Upper lobe of left lung (tissue), 6 donors: ENCODE measurements around the gene DOK1. TPM values are rescaled to one million over a fixed set of nuclear protein-coding genes. Genes with fewer than 3 reads are reported as not detected.

Source experiments
- ATAC-seq, 2 donors: fragments of 200-7000 bp; cut with Tn5 transposase; one replicate each; pipeline ENCODE4 v1.9.1; 2022; ENCODE audit warnings: mild to moderate bottlenecking in 2 of 2, moderate library complexity in 2 of 2; ENCODE audit not compliant: low FRiP score in 2 of 2
- DNase-seq, 2 donors: peaks; one replicate each; pipeline ENCODE4 v3.0.0-alpha.2; 2019 to 2020
- H3K27ac ChIP-seq, 4 donors: fragments of 200-600 bp; sonication (generic); one replicate each; pipeline ENCODE4 v1.5.1; 2016 to 2019
- H3K27me3 ChIP-seq, 4 donors: fragments of 200-600 bp; sonication (generic); one replicate each; pipeline ENCODE4 v1.5.1; 2017 to 2019
- H3K36me3 ChIP-seq, 4 donors: fragments of 200-600 bp; sonication (generic); one replicate each; pipeline ENCODE4 v1.5.1; 2016 to 2019
- H3K4me1 ChIP-seq, 4 donors: fragments of 200-600 bp; sonication (generic); one replicate each; pipeline ENCODE4 v1.5.1; 2018 to 2019
- H3K4me3 ChIP-seq, 4 donors: fragments of 200-600 bp; sonication (generic); one replicate each; pipeline ENCODE4 v1.5.1; 2017 to 2019; ENCODE audit warnings: mild to moderate bottlenecking in 2 of 4, moderate library complexity in 1 of 4
- H3K9me3 ChIP-seq, 4 donors: fragments of 200-600 bp; sonication (generic); one replicate each; pipeline ENCODE4 v1.5.1; 2018 to 2019
- EP300 ChIP-seq, 4 donors: sonication (generic); formaldehyde crosslinking; IDR thresholded peaks; one replicate each; pipeline ENCODE4 v1.5.1; 2017; ENCODE audit warnings: antibody characterized with exemption in 4 of 4, control low read depth in 2 of 4
- POLR2A ChIP-seq, 4 donors: fragments of 450-650 bp; IDR thresholded peaks; one replicate each; pipeline ENCODE4 v1.5.1; 2016 to 2017; ENCODE audit warnings: antibody characterized with exemption in 4 of 4, mild to moderate bottlenecking in 2 of 4
- POLR2AphosphoS5 ChIP-seq, 2 donors: sonication (generic); formaldehyde crosslinking; IDR thresholded peaks; one replicate each; pipeline ENCODE4 v1.5.1; 2017; ENCODE audit warnings: antibody characterized with exemption in 2 of 2
- WGBS, 2 donors: methylation state at CpG; one replicate each; pipeline ENCODE4 v1.1.5; 2017 to 2018; 5-methylcytosine and 5-hydroxymethylcytosine counted together
- total RNA-seq, 6 donors: library from RNA; depleted of rRNA in 4 of 6; stranded (reverse); fragments of >200 nt in 4 of 6; gene quantifications; one replicate each; pipeline versions ENCODE4 v1.1.0 to v1.2.1, GENCODE V29; 2016 to 2021
- TF ChIP-seq, protein P1 (sequence below), 6 experiments: fragments of 450-650 bp in 4 of 6; fragments of 200-600 bp in 2 of 6; sonication (generic) in 2 of 6; IDR thresholded peaks; one replicate each; pipeline ENCODE4 v1.5.1; 2016 to 2019; ENCODE audit warnings: antibody characterized with exemption in 6 of 6
- donor health status: DM: no; HTN: no; CAD: no; lungs with moderate emphysema.
- donor health status: DM: no; HTN: yes; CAD: no; lungs with severe emphysema.

DOK1 gene
- total RNA-seq = 10 to 100 TPM; 13.7 to 49.2 (median 38.0) TPM

GRCh38 chr2:74553892-74554819, at the start of gene DOK1, which contains the start of gene LOXL3:
Gene DOK1, plus strand, starts transcription at chr2:74554720. Its CDS starts 35 bp downstream, at chr2:74554755.
Gene LOXL3, minus strand, starts transcription at chr2:74553942. Its CDS starts 1,308 bp downstream, at chr2:74552634.
- Histone ChIP-seq H3K27me3 (no peaks in the 10 kb centered on the region), H3K4me3 (peak within 1 kb of the TSS; percentile 68 to 97 (median 72)), H3K4me1 (peaks cover 18 to 37% (median 21%) of the 10 kb centered on the region in 4 donors), H3K9me3 (no peaks in the 10 kb centered on the region), H3K36me3 (peaks cover 0 to 9% (median 7%) of the 10 kb centered on the region in 4 donors), H3K27ac (peak within 1 kb of the TSS; percentile 87 to 89 (median 88))
- ATAC-seq (peak; percentile 92 to 94), DNase-seq (peak; percentile 92 to 98)
- 2% methylated on average over 28 to 48 of the region's 73 CpGs for WGBS, 2 donors
- TF ChIP-seq, protein P1, sequence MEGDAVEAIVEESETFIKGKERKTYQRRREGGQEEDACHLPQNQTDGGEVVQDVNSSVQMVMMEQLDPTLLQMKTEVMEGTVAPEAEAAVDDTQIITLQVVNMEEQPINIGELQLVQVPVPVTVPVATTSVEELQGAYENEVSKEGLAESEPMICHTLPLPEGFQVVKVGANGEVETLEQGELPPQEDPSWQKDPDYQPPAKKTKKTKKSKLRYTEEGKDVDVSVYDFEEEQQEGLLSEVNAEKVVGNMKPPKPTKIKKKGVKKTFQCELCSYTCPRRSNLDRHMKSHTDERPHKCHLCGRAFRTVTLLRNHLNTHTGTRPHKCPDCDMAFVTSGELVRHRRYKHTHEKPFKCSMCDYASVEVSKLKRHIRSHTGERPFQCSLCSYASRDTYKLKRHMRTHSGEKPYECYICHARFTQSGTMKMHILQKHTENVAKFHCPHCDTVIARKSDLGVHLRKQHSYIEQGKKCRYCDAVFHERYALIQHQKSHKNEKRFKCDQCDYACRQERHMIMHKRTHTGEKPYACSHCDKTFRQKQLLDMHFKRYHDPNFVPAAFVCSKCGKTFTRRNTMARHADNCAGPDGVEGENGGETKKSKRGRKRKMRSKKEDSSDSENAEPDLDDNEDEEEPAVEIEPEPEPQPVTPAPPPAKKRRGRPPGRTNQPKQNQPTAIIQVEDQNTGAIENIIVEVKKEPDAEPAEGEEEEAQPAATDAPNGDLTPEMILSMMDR (IDR thresholded peaks at IDR 0.05) = peak in 1 of 6 experiments; percentile 25
- TF ChIP-seq EP300 (IDR thresholded peaks at IDR 0.05) (no peak), POLR2AphosphoS5 (IDR thresholded peaks at IDR 0.05) (peak in 1 of 2 donors; percentile 51), POLR2A (IDR thresholded peaks at IDR 0.05) (peak in 2 of 4 donors; percentile 40 to 55)

DNA sequence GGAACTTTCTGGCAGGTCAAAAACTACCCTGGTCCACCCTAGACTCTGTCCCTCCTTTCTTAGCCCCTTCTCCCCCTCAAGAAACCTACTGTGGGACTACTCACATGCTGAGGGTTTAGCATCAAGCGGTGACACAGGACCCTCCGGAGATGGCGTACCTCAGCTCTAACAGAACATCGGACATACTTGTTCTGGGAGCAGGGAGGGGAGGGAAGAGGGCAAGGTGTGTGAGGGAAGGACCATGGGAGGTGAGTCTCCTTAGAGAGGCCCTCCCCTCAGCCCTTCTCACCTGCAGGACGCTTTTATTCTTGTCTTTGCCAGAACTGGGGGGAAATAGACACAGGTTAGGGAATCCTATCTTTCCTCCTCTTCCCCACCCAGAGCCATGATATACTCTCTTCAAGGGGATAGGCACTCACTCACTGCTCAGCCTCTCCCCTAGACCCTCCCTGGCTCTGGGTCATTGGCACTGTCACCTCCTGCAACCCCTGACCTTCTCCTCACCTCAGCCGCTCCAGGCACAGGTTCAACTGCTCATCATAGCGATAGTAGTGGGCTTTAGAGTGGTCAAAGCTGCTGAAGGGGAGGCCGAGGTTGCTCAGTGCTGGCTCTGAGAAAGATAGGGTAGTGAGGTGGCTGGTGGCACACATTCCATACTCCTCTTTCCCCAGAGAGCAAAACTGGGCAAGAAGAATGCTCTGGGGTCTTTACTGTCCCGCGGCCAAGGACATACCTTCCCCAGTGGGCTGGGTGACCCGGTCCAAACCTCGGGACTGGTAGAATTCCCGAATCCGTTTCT, 48.9 kb upstream of the DOK1 start:
- ATAC-seq = no peak
- H3K4me1 ChIP-seq = peaks cover 33 to 62% (median 47%) of the 10 kb centered on the region in 4 donors
- no peaks in the 10 kb centered on the region for H3K9me3 ChIP-seq
- 94 to 96% methylated on average over 14 of the region's 14 CpGs for WGBS, 2 donors
- peak overlapping the region in 2 of 4 donors; percentile 10 to 62 for H3K4me3 ChIP-seq
- H3K27me3 ChIP-seq = peaks cover 0 to 7% (median 0%) of the 10 kb centered on the region in 4 donors
- no peak for DNase-seq
- H3K36me3 ChIP-seq = peaks cover 0 to 22% (median 6%) of the 10 kb centered on the region in 4 donors
- TF ChIP-seq POLR2A (IDR thresholded peaks at IDR 0.05) (no peak), POLR2AphosphoS5 (IDR thresholded peaks at IDR 0.05) (no peak), EP300 (IDR thresholded peaks at IDR 0.05) (no peak)
- TF ChIP-seq, protein P1 (IDR thresholded peaks at IDR 0.05) = no peak
- peak overlapping the region in 2 of 4 donors; percentile 97 to 100 for H3K27ac ChIP-seq

DNA sequence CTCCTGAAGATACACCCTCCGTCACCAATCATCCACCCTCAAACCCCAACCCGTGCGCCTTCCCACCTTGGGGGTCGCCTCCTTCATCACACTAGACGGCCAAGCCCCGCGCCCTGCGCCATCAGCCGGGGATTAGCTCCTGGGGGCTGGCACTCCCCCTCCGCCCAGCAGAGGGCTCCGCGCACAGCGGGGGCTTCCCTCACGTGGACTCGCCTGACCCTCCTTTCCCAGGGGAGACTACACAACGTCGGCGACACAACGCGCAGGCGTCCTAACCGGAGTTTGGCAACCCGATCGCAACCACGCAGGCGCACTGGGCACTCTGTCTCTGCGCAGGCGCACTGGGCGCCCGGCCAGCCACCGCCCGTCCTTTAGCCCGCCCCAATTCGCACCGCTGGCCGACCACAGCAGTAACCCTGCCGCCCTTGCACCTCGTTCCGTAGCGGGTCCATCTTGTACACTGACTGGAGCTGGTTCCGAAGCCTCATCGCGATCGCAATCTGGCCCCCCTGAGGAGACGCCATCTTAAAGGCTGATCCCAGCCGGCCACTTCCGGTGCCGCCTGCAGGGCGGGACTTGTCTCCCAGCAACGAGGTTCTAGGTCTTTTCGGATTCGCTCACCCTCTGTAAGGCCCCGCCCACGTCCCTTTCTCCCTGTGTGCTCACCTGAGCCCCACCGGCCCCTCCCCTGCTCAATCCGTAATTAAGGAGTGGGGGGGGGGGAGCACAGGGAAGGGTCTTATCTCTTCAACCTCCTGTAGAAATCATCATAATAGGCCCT, 47.2 kb upstream of the DOK1 start, which contains the start of gene PCGF1:
Gene PCGF1 (minus strand): TSS at position 551 of the 781 bp plus-strand sequence. CDS start 27 bp downstream, at position 524.
- H3K27me3 ChIP-seq = peaks cover 0 to 13% (median 1%) of the 10 kb centered on the region in 4 donors
- peak; percentile 95 to 96 for ATAC-seq
- peaks cover 0 to 22% (median 6%) of the 10 kb centered on the region in 4 donors for H3K36me3 ChIP-seq
- peak within 1 kb of the TSS; percentile 44 to 82 (median 56) for H3K4me3 ChIP-seq
- peak in 2 of 4 donors; percentile 63 to 79 for TF ChIP-seq POLR2A (IDR thresholded peaks at IDR 0.05)
- peak; percentile 79 to 96 for TF ChIP-seq POLR2AphosphoS5 (IDR thresholded peaks at IDR 0.05)
- TF ChIP-seq EP300 (IDR thresholded peaks at IDR 0.05) = no peak
- TF ChIP-seq, protein P1 (IDR thresholded peaks at IDR 0.05) = peak in 5 of 6 experiments; percentile 33 to 67 (median 42)
- DNase-seq = peak; percentile 99 to 100
- WGBS, 2 donors = 1 to 4% methylated on average over 21 to 43 of the region's 56 CpGs
- no peaks in the 10 kb centered on the region for H3K9me3 ChIP-seq
- peak within 1 kb of the TSS; percentile 96 to 100 (median 98) for H3K27ac ChIP-seq
- peaks cover 33 to 56% (median 41%) of the 10 kb centered on the region in 4 donors for H3K4me1 ChIP-seq
